H1 (cell line): Measurements from ENCODE around the gene RIOK3. TPM values are rescaled to one million over a fixed set of nuclear protein-coding genes. Genes with fewer than 3 reads are reported as not detected.

ENCODE experiments used
- ATF2 ChIP-seq: IDR thresholded peaks from 2 replicates; pipeline ENCODE4 v1.6.1; 2012; ENCODE audit warnings: low read length, inconsistent platforms
- EGR1 ChIP-seq: IDR thresholded peaks from 2 replicates; pipeline ENCODE4 v1.6.1; 2011; ENCODE audit warnings: low read depth, low read length, borderline replicate concordance
- FOSL1 ChIP-seq: IDR thresholded peaks from 2 replicates; pipeline ENCODE4 v1.6.1; 2011; ENCODE audit warnings: mild to moderate bottlenecking, low read depth, low read length, moderate library complexity; ENCODE audit not compliant: insufficient read depth
- POU5F1 ChIP-seq: IDR thresholded peaks from 2 replicates; pipeline ENCODE4 v1.6.1; 2011; ENCODE audit warnings: low read depth, mild to moderate bottlenecking, low read length, moderate library complexity
- SIX5 ChIP-seq: IDR thresholded peaks from 2 replicates; pipeline ENCODE4 v1.6.1; 2011; ENCODE audit warnings: mild to moderate bottlenecking, low read depth, low read length
- polyA plus RNA-seq, 7 experiments: library from polyadenylated mRNA; depleted of rRNA in 3 of 7; stranded (reverse) in 5 of 7; unstranded in 2 of 7; fragments of >200 nt in 5 of 7; fragments of 200-250 nt in 2 of 7; gene quantifications; 1 replicate in 5 of 7; 2 replicates in 1 of 7; 4 replicates in 1 of 7; pipeline versions ENCODE4 v1.2.1 to v1.2.3, GENCODE V29; 2011 to 2013; ENCODE audit warnings: missing spikeins in 2 of 7, mixed read lengths in 2 of 7
- total RNA-seq: library from RNA; stranded (reverse); fragmentation: NEBNext Ultra II Directional; extraction: Animal tissue kit (Norgen Biotek cat#: 25700); gene quantifications from 2 replicates; pipeline ENCODE4 v1.2.1, GENCODE V29; 2021

Gene RIOK3
- total and polyA plus RNA-seq, 2 of the 8 experiments (the other 6 are each of a cell fraction or from before 2014, with no cell fraction given), result 7.5 to 24.3 TPM

- no peak for TF ChIP-seq FOSL1
- no peak for TF ChIP-seq ATF2
- TF ChIP-seq EGR1, result no peak
- no peak for TF ChIP-seq SIX5
- TF ChIP-seq POU5F1, result no peak
These were observed 3.7 kb downstream of the RIOK3 start (continued) for GRCh38 chr18:23456835-23457234.
